ENCODE results near the gene YOD1.
A peak's percentile ranks its signal among the peaks of the same experiment; 100 is the strongest.
"Not testable (repeated sequence)": the region's sequence is repeated elsewhere in the genome, so short reads cannot be mapped to it uniquely, and the experiment has no call there.

YOD1 gene

GRCh38 chr1:207050480-207051190 lies 373 bp downstream of the YOD1 start:
- intact Hi-C loops (cut with DNase I): loop anchor here (2.0 to 10.0 kb wide), 4 partner anchors 26 to 447 kb away; partner anchors contain the start of genes CD55 and CR1
- DNase-seq: peak; percentile 81 to 98 (median 89)

GRCh38 chr1:207049974-207050391 lies 1.0 kb downstream of the YOD1 start:
- intact Hi-C loops (cut with DNase I): loop anchor here (2.0 to 10.0 kb wide), 4 partner anchors 27 to 447 kb away; partner anchors contain the start of genes CD55 and CR1
- DNase-seq: peak in 4 of 10 donors; percentile 44 to 82 (median 52)

GRCh38 chr1:207049514-207049913 lies 1.5 kb downstream of the YOD1 start:
- no peak for DNase-seq
- intact Hi-C loops (cut with DNase I): no loop called here

GRCh38 chr1:207049054-207049453 lies 2.0 kb downstream of the YOD1 start:
- DNase-seq: no peak
- intact Hi-C loops (cut with DNase I): no loop called here

- DNase-seq: no peak
- intact Hi-C loops (cut with DNase I): no loop called here
Measured at GRCh38 chr1:207048041-207048440, 3.0 kb downstream of the YOD1 start.

GRCh38 chr1:207047505-207047904 lies 3.5 kb downstream of the YOD1 start:
- intact Hi-C loops (cut with DNase I): no loop called here
- DNase-seq: no peak

GRCh38 chr1:207045453-207045852 lies 5.6 kb downstream of the YOD1 start:
- DNase-seq: no peak
- intact Hi-C loops (cut with DNase I): no loop called here

GRCh38 chr1:207041397-207041796 lies 9.6 kb downstream of the YOD1 start:
- intact Hi-C loops (cut with DNase I); DNase-seq: not testable (repeated sequence)

- intact Hi-C loops (cut with DNase I): no loop called here
- DNase-seq: no peak
Measured at GRCh38 chr1:207040181-207040533, 10.9 kb downstream of the YOD1 start.

GRCh38 chr1:207039380-207040180 lies 11.4 kb downstream of the YOD1 start:
- intact Hi-C loops (cut with DNase I): no loop called here

GRCh38 chr1:207036865-207037264 lies 14.1 kb downstream of the YOD1 start:
- DNase-seq: no peak
- intact Hi-C loops (cut with DNase I): no loop called here

More at GRCh38 chr1:207039380-207040180, 11.4 kb downstream of the YOD1 start:
- no peak for DNase-seq

- intact Hi-C loops (cut with DNase I): no loop called here
- no peak for DNase-seq
Measured at GRCh38 chr1:207035877-207036551, 15.0 kb downstream of the YOD1 start.

GRCh38 chr1:207034998-207035397 lies 16.0 kb downstream of the YOD1 start:
- DNase-seq: no peak

GRCh38 chr1:207034208-207034607 lies 16.8 kb downstream of the YOD1 start:
- intact Hi-C loops (cut with DNase I): no loop called here
- no peak for DNase-seq

More at GRCh38 chr1:207034998-207035397, 16.0 kb downstream of the YOD1 start:
- intact Hi-C loops (cut with DNase I): no loop called here

- intact Hi-C loops (cut with DNase I): no loop called here
- DNase-seq: no peak
Measured at GRCh38 chr1:207033302-207033701, 17.7 kb downstream of the YOD1 start.

- no peak for DNase-seq
- intact Hi-C loops (cut with DNase I): no loop called here
Measured at GRCh38 chr1:207032528-207033017, 18.4 kb downstream of the YOD1 start, which contains the start of gene C1orf116. Gene C1orf116, minus strand, starts transcription at chr1:207032756. Its CDS starts 5,158 bp downstream, at chr1:207027598.

GRCh38 chr1:207031632-207032264 lies 19.3 kb downstream of the YOD1 start:
- intact Hi-C loops (cut with DNase I): no loop called here
- DNase-seq: no peak

- no peak for DNase-seq
- intact Hi-C loops (cut with DNase I): no loop called here
Measured at GRCh38 chr1:207031016-207031415, 20.0 kb downstream of the YOD1 start.

- intact Hi-C loops (cut with DNase I): no loop called here
- no peak for DNase-seq
Measured at GRCh38 chr1:207030522-207031009, 20.4 kb downstream of the YOD1 start.
